Uterus (tissue), 2 donors: ENCODE measurements around the gene ERVMER34-1.

ENCODE experiments used
- CTCF ChIP-seq, 4 experiments: fragments of 200-600 bp in 2 of 4; fragments of 450-650 bp in 2 of 4; sonication (generic) in 2 of 4; IDR thresholded peaks; one replicate each; pipeline ENCODE4 v1.5.1; 2016 to 2019; ENCODE audit warnings: antibody characterized with exemption in 4 of 4, mild to moderate bottlenecking in 2 of 4, moderate library complexity in 1 of 4
- POLR2A ChIP-seq, 2 donors: fragments of 450-650 bp; IDR thresholded peaks; one replicate each; pipeline ENCODE4 v1.6.1; 2016; ENCODE audit warnings: antibody characterized with exemption in 2 of 2, mild to moderate bottlenecking in 1 of 2, moderate library complexity in 1 of 2

DNA sequence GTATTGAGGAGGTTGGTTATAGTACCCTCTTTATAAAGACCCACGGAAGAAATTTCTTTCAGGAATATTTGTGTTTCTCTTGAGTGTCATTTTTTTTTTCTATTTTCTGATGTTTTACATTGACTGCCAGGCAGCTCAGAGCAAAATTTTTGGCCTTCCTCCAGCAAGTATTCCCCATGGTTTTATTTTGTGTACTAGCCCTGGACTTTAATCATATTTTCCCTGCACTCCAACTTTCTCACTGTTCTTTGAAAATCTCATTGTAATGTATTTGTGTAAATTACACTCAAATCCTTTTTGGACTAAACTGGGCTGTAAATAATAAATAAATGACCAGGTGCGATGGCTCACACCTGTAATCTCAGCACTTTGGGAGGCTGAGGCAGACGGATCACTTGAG is 46.6 kb downstream of the ERVMER34-1 start:
- TF ChIP-seq CTCF (IDR thresholded peaks at IDR 0.05) (no peak), POLR2A (IDR thresholded peaks at IDR 0.05) (no peak)
